C4-2B (cell line): ENCODE data around the gene GRP.

Experiments
- H3K27ac ChIP-seq: fragments of 450-650 bp; 2 replicates; pipeline ENCODE4 v1.5.1; 2017
- ZFX ChIP-seq: fragments of 450-650 bp; IDR thresholded peaks from 2 replicates; pipeline ENCODE4 v1.6.1; 2017
- TF ChIP-seq, protein P1 (sequence below): fragments of 450-650 bp; conservative IDR thresholded peaks from 2 replicates; pipeline ENCODE4 v1.5.1; 2017; ENCODE audit warnings: mild to moderate bottlenecking

The GRP gene

DNA sequence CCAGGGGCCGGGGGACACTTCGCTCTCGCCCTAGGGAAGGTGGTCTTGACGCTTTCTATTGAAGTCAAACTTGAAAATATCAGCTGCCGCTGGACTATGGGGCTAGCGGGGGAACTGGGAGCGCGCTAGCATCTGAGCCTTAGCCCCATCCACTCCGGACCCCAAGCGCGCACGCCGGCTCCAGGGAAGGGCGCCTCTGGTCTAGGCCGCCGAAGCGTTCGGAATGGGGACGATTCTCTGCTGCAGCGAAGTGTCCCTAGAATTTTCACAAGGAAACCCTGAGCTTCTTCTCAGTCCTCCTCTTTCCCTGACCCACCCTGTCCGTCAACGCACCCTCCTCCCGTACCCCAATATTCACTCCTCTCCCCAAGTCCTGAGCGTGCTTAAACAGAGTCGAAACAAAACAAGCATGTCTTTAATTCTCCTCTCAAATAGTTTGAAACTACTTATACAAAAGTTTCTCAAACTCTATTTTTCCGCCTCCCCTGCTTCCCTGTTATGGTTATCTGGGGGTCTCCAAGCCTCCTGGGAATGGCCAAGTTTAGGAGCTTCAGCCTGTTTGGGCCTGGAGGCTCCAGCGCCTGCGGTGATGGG lies 48.3 kb downstream of the GRP start:
- no peak overlapping the region for H3K27ac ChIP-seq
- no peak for TF ChIP-seq ZFX
- TF ChIP-seq, protein P1, sequence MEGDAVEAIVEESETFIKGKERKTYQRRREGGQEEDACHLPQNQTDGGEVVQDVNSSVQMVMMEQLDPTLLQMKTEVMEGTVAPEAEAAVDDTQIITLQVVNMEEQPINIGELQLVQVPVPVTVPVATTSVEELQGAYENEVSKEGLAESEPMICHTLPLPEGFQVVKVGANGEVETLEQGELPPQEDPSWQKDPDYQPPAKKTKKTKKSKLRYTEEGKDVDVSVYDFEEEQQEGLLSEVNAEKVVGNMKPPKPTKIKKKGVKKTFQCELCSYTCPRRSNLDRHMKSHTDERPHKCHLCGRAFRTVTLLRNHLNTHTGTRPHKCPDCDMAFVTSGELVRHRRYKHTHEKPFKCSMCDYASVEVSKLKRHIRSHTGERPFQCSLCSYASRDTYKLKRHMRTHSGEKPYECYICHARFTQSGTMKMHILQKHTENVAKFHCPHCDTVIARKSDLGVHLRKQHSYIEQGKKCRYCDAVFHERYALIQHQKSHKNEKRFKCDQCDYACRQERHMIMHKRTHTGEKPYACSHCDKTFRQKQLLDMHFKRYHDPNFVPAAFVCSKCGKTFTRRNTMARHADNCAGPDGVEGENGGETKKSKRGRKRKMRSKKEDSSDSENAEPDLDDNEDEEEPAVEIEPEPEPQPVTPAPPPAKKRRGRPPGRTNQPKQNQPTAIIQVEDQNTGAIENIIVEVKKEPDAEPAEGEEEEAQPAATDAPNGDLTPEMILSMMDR, result no peak

DNA sequence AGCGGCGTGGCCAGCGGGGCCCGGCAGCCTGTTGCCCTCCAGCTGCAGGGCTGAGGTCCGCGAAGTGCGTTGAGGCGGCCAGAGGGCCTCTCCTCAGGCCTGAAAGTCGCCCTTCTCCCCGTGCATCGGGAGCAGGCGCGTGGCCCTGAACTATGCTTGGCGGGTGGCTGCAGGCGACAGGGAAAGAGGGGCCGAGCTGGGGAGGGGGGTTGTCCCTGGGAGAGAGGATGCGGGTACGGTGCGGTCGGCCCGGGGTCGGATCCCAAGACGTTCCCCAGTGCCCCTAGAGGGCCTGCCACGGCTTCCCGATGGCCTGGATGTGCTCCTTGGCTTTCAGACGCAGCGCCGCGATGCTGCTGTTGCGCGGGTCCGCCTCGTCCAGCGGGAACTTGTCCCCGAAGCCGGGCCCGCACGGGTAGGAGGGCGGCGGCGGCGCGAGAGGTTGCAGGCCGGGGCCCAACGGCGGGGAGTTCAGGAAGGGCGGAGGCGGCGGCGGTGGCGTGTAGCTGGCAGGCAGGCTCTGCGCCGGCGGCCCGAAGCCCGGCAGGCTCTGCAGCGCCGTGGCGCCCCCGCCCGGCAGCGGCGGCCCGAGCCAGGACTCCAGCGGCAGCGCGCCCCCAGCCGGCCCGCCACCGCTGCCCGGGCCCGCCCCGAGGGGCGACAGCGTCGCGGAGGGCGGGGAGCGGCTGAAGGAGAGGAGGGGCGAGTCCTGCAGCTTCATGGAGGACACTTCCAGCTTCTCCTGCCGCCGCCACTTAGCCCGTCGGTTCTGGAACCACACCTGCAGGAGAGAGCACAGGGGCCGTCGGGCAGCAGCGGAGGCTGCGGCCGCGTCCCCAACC lies 49.0 kb downstream of the GRP start:
- TF ChIP-seq ZFX, result no peak
- TF ChIP-seq, protein P1, result peak; percentile 13; the same call in 1 of the 2 replicates
- no peak overlapping the region for H3K27ac ChIP-seq

DNA sequence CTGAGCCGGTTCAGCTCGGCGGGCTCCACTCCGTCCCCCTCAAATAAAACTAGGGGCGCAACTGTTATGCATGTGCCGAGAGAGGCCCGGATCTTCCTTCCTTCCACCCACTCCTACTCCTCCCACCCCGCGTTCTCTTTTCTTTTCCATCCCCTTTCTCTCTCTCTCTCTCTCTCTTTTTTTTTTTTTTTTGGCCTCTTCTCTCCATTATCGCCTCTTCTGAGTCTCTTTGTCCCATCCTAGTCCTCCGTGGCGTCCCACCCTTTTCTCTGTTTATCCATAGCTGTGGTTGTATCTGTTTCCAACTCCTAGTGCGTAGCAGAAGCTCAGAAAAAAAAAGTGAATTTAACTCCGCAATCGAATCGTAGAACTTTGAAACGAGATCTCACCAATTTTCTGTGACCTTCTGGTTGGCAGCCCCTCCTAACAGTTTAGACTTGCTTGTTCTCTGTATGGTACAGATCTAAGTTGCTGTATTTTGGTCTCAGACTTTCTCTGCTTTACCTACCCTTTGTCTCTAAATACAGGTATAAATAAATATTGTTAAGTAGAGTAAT lies 49.7 kb downstream of the GRP start:
- no peak overlapping the region for H3K27ac ChIP-seq
- TF ChIP-seq ZFX, result no peak
- TF ChIP-seq, protein P1, result no peak

DNA sequence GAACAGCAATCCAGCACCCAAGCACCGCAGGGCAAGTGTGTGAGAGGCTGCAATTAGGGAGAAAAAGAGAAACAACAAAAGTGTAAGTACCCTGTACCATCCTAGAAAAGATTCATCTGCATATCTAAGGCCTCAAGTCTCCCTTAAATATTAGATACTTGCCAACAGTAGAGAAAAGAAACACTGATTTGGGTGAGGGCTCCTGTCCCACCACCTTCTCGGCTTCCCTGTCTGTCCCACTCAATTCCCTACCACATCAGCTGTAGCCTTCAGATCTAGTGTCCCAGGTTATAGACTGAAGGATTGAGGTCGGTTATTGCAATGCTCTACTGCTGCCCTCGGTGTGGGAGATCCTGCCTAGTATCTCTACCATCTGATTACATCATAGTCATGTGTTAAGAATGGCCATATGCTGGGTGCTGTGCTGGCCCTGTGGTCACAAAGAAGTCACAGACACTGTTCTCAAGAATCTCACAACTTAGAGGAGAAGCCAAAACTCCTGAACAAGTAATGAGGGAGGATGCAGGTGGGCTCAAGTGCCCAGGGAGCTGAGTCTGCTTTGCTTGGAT lies 50.8 kb downstream of the GRP start:
- TF ChIP-seq, protein P1, result no peak
- no peak for TF ChIP-seq ZFX

DNA sequence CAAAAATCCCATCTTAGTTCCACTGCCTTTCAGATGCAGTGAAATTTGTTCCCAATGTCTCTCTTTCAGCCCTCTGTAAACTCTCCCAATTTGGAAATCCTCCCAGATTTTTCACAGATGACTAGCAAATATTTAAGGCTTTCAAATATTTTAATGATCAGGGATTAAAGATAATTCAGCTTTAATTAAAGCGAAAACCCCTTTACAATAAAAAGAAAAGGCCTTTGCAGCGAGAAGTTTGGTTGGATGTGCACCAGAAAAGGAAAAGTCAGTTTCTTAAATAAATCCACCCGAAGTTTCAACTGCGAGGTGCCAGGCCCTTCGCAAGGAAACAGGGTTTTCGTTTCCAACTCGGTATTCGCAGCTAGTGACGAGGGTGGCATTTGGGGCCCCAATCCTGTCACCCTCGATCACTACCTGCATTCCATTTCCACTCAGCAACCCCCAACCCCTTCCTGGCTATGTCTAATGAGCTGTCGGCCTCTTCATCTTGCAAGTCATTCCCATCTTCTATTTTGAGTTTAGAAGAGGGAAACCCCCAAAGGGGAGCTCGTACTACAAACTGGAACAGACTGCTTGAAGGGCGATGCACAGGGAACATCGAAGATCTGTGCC lies 51.8 kb downstream of the GRP start:
- H3K27ac ChIP-seq, result no peak overlapping the region
- TF ChIP-seq ZFX, result no peak
- TF ChIP-seq, protein P1, result no peak

More for the DNA sequence above, 50.8 kb downstream of the GRP start:
- H3K27ac ChIP-seq, result no peak overlapping the region

DNA sequence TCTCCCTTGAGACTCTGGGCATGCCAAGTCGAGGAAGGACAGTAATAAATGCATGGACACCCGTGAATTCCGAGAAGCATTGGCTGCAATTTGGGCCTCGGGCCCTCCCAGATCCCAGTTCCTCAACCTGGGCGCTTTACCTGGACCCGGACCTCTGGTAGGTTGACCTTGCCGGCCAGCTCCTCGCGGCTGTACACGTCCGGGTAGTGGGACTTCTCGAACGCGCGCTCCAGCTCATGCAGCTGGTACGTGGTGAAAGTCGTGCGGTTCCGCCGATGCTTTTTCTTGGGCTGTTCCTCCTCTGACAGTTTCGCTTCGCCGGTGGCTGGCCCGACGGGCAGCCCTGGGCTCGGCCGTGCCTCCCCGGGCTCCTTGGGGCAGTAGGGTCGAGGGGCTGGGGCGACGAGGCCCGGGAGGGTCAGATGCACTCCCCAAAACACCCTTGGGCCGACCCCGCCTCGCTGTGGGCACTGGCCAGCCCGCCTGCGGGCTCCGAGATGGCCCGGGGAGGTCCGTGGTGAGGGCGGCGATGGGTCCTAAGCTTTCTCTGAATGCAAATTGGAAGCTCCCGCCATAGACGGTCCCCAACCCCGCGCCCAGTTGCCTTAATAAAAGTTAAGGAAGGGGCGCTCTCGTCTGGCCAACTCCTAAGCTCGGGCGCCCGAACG lies 52.4 kb downstream of the GRP start:
- TF ChIP-seq, protein P1, result no peak
- H3K27ac ChIP-seq, result no peak overlapping the region
